Left hindlimb (tissue), 1 donor: Measurements from ENCODE around the gene UPK3A.
A peak's percentile ranks its signal among the peaks of the same experiment; 100 is the strongest.

Source experiments
- DNase-seq: peaks from one replicate; pipeline ENCODE4 v3.0.0-alpha.2; 2018

The UPK3A gene

DNA sequence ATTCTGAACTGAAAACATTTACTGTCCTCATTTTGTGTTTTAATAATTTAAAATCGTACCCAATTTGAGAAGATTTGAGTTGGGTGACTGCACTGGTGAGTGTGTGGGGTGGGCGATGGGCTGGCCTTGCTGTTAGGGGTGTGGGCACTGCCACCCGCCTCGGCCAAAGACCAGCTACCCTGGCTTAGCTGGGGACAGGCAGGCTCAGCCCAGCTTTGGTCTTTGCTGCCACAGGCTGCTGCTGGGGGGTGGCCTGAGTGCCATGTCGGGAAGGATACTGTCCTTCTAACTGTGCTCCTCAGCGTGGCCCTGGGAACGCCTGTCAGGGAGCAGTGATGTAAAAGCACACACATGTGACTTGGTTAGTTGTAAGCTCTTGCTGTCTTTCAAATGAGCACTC is 47.3 kb downstream of the UPK3A start:
- no peak for DNase-seq

DNA sequence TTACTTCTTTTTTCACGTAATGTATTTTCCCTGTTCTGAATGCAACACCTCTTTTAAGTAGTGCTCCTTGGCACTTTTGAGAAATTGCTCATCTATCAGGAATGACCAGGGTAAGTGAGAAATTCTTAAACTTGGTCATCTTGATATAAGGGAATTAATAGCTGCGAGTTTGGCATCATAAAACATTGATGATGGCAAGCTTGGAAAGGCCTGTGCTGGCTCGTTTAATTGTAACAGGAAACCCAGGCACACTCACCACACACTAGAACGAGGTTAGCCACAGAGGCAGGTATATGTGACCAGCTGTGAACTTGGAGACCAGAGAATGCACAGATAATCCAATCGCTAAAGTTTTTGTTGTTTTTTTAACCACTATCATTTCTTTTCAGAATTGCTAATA is 49.3 kb downstream of the UPK3A start:
- DNase-seq, result no peak

DNA sequence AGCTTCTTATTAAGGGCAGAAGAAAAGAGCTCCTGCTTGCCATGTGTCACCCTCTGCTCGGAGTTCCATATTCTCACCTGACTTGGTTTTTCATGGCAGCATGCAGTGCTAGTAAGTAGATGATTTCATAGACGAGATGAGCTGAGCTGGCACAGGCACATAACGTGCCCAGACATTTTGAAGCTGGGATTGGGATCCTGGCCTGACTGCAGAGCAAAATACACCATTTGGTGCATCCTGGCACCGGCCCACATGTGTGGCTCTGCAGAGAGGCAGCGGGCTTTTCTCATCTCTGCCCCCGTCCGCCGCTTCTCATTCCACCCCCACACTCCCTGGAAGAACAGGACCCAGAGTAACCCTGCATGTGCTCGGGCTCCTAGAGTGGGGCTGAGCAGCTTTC is 49.8 kb downstream of the UPK3A start:
- DNase-seq, result no peak

DNA sequence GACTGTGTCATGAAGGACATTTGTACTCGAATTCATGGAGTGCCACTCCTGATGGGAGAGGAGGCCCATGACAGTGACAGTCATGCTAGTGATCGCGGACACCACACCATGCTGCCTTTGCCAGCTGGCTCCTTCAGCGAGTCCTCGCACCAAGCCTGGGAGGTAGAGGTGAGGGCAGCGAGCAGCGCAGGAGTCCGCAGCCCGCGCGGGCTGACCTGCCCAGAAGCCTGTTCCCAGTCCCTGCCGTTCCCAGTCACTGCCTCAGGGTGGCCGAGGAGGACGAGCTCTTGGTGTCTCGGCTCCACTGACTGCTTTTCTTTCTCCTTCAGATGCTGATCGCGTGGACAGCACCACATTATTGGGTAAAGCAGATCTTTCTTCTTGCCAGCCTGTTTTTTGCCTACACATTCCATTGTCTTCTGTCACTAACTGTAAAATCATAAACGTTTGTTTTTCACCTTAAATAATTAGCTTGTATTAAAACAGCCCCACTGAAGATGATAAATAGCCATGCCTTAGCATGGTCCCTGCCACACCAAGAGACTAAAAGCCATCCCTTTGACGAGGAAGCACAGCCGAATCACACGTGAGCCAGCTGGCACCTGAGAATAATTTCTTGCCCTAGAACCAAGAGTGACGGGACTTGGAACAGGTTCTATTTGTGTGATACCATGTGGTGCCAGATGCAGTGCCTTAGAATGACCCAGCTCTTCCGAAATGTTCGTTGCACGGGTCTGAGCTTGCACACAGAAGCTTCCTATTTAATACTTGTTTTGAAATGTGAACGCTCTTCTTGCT is 50.5 kb downstream of the UPK3A start:
- no peak for DNase-seq

DNA sequence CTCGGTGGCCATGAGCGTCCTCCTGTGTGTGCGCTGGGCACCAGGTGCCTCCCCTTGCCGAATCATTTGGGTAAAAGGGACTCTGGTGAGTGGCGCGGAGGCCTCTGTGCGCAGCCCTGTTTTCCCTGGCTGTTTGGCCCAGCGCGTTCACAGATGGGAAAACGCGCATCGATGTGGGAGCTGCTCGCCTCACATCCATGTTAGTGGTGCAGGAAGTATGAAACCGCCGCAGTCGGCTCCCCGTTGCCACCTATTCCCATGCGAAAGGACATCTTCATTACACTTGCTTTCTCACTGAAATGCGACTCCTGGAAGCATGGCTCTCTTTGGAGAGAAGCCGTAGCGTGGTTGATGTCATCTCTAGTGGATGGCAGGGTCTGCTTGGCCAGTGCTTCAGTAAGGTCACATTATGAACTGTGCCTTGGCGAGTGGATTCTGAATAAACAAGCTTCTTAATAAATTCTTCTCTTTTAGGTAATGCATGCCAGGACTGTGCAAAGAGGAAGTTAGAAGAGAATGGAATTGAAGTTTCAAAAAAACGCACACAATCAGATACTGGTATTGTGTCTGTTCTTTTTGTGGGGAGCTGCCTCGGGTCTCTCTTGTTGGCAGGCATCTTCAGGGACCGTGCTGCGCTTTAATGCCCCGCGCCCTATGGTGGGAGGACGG is 51.2 kb downstream of the UPK3A start:
- DNase-seq, result no peak

DNA sequence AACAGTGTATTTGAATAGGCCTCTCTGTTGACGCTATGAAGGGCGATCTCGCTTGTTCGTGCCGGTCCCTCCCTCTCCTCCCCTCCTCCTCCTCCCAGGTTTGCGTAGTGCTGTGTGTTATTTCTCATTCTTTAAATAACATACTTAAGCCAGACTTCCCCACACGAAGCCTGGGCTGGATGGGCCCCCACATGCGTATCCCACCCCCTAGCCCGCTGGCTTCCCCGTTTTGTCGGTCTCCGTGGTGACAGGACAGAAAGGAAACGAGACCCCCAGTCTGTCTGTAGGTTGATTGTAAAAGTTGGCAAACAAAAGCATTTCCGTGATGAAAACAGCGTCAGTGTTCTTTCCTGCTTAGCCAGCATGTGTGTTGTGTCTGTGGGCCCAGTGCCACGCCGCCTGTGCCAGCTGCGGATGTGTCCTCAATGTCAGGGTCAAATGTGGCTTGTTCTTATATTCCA is 52.3 kb downstream of the UPK3A start:
- peak; percentile 82 for DNase-seq

DNA sequence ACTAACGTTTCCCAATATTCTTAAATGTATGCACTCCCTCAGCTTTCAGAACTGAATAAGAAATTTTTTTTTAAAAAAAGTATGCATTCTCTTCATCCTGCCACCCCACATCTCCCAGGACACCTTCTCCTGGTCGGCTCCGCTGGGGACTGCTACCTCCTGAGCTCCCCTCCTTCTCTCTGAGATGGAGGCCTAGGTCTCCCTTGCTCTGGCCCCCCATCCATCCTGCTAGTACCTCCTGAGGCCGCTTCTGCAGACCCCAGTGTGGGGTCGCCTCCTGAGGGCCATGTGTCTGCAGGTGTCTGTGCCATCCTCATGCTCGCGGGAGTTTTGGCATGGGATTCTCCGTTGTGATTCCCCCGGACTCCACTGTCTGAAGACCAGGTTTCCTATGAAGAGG is 52.8 kb downstream of the UPK3A start:
- no peak for DNase-seq

DNA sequence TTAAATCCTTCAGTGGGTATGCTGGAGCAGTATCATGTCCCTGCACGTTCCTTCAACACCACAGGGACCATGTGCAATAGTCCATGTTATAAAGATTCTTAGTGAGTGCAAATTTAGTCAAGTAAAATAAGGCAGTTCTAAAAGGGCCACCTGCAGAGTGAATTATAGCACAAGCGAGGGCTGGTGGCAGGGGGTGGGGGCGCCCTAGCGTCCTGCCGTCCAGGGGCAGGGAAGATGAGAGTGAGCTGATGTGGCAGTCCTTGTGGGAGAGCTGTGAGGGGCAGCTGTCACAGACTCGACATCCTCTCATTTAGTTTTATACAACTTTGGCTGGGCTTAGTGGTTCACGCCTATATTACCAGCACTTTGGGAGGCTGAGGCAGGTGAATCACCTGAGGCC is 54.0 kb downstream of the UPK3A start:
- no peak for DNase-seq

DNA sequence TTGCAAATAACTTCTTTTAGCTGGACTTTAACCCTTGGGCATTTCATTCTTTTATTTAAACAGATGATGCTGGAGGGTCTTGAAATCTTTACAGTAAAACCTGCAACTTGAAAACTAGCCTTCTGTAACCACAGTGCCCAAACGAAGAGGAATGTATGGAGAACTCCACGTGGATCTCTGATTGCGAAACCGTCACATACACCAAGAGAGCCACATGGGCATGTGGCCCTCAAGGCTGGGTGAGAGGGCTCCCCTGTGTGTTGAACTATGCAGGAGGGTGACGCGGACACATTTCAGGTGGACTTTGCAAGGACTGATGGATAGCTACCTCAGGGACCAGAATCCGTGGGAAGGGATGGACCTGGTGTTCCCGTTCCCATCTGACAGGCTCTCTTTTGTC is 55.6 kb downstream of the UPK3A start:
- no peak for DNase-seq

DNA sequence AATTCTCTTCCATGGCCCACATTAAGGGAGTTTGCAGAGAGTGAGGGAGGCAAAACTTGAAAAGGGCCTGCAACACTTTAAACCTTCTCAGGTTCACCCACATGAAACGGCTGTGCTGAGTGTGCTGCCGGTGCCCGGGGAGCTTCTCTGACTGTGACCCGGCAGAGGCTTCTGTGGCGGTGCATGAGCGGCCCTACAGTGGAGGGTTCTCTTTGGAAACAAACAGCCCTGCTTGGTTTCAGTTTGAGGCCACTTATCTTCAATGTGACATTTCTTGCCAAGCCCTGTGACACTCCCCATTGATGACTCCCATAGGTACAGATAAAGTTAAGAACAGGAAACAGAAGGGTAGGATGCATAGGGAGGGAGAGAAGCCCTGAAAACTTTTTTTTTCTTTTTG is 56.7 kb downstream of the UPK3A start:
- DNase-seq, result no peak

DNA sequence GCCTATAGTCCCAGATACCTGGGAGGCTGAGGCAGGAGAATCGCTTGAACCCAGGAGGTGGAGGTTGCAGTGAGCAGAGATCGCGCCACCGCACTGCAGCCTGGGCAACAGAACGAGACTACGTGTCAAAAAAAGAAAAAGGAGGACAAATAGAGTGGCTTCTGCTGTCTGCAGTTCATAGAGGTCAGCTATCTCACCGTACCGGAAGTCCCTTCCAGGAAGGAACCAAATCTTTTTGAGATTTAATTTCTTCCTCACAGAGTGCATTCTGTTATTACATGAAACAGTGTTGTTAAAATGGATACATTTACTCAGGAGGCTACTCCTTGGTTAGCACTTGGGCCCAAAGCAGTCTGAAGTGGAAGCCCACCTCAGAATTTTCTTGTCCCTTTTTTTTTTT is 58.4 kb downstream of the UPK3A start:
- no peak for DNase-seq

DNA sequence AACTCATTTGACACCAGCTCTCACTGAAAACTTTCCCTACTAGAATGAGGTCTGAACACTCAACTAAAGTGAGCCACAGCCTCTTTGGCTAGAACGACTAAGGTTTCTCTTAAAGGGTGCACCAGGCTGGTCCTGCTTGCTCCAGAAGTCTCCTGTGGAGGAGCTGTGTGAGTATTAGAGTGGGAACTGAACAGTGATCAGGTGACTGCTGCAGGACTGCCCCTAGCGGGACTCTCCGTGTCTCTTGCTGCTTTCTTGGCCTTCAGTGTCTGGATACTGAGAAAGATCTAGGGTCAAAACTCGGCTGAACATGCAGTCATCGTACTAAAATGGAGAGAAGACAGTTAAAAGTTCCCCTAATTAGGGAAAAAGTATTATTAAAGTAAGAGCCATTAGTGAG is 59.6 kb downstream of the UPK3A start:
- DNase-seq, result no peak
